Sigmoid colon (tissue), 4 donors: Measurements from ENCODE around the gene HEXA.

Experiments
- CTCF ChIP-seq, 4 experiments: fragments of 450-650 bp in 3 of 4; fragments of 200-600 bp in 1 of 4; IDR thresholded peaks; one replicate each; pipeline ENCODE4 v1.5.1; 2016 to 2019; ENCODE audit warnings: antibody characterized with exemption in 4 of 4, mild to moderate bottlenecking in 3 of 4, moderate library complexity in 2 of 4
- POLR2A ChIP-seq, 2 donors: fragments of 450-650 bp; IDR thresholded peaks; one replicate each; pipeline ENCODE4 v1.6.1; 2016; ENCODE audit warnings: antibody characterized with exemption in 2 of 2, mild to moderate bottlenecking in 2 of 2, moderate library complexity in 2 of 2
- POLR2AphosphoS5 ChIP-seq, 4 donors: sonication (generic); formaldehyde crosslinking; IDR thresholded peaks; one replicate each; pipeline ENCODE4 v1.6.1; 2017; ENCODE audit warnings: antibody characterized with exemption in 4 of 4

GRCh38 chr15:72375501-72375845 lies 341 bp downstream of the HEXA start:
- TF ChIP-seq POLR2A (IDR thresholded peaks at IDR 0.05) (no peak), CTCF (IDR thresholded peaks at IDR 0.05) (no peak), POLR2AphosphoS5 (IDR thresholded peaks at IDR 0.05) (no peak)
